H1 (cell line): ENCODE measurements around the gene ERVFRD-1. TPM values are rescaled to one million over a fixed set of nuclear protein-coding genes. Genes with fewer than 3 reads are reported as not detected.

Experiments used
- CTCF ChIA-PET: fragments of 300-600 bp; sonication (Branson Sonifier 250); formaldehyde crosslinking; loops from one replicate; lab custom pipeline; 2021; ENCODE audit not compliant: partially characterized antibody; lab: Charles Lee
- POLR2A ChIA-PET: fragments of 300-600 bp; sonication (Branson Sonifier 250); formaldehyde crosslinking; loops from one replicate; lab custom pipeline; 2021; ENCODE audit warnings: inconsistent platforms; ENCODE audit not compliant: partially characterized antibody; lab: Charles Lee
- DNase-seq, 2 experiments: peaks; one replicate each; pipeline versions ENCODE4 v3.0.0 to v3.0.0-alpha.2; 2010 to 2022; ENCODE audit warnings: low spot score in 2 of 2, low read depth in 1 of 2, mixed read lengths in 1 of 2
- FAIRE-seq: peaks from 2 replicates; lab custom pipeline; 2011; peaks lifted over from hg19 to GRCh38; lab: Jason Lieb, UNC
- H2AFZ ChIP-seq: 2 replicates; pipeline ENCODE4 v1.8.1; 2012; ENCODE audit warnings: low read length, inconsistent platforms
- H2AK5ac ChIP-seq: 2 replicates; pipeline ENCODE4 v1.6.1; 2013; ENCODE audit warnings: low read depth, low read length
- H2BK120ac ChIP-seq: replicated peaks from 2 replicates; pipeline ENCODE3; 2013; ENCODE audit warnings: low read depth, low read length, inconsistent platforms
- H2BK12ac ChIP-seq: 2 replicates; pipeline ENCODE4 v1.6.1; 2013; ENCODE audit warnings: low read depth, low read length
- H2BK15ac ChIP-seq: 2 replicates; pipeline ENCODE4 v1.6.1; 2013; ENCODE audit warnings: low read length
- H2BK20ac ChIP-seq: 2 replicates; pipeline ENCODE4 v1.6.1; 2013; ENCODE audit warnings: low read length
- H2BK5ac ChIP-seq: 2 replicates; pipeline ENCODE4 v1.6.1; 2013; ENCODE audit warnings: low read depth, low read length
- H3K14ac ChIP-seq: 2 replicates; pipeline ENCODE4 v1.6.1; 2013; ENCODE audit warnings: inconsistent platforms; ENCODE audit not compliant: insufficient read length
- H3K18ac ChIP-seq: 2 replicates; pipeline ENCODE4 v1.6.1; 2013; ENCODE audit warnings: low read length; ENCODE audit errors: extremely low read depth
- H3K23ac ChIP-seq: 2 replicates; pipeline ENCODE4 v1.6.1; 2013; ENCODE audit warnings: inconsistent platforms; ENCODE audit not compliant: insufficient read length
- H3K23me2 ChIP-seq: 2 replicates; pipeline ENCODE4 v1.6.1; 2013; ENCODE audit warnings: low read depth, low read length
- H3K27ac ChIP-seq: 2 replicates; pipeline ENCODE4 v1.6.1; 2011; ENCODE audit warnings: low read depth, low read length, inconsistent platforms
- H3K27me3 ChIP-seq, 4 experiments: replicated peaks in 1 of 4; 1 replicate in 1 of 4; 2 replicates in 3 of 4; pipeline versions ENCODE4 v1.6.1 to v1.8.1; 2011 to 2013; ENCODE audit warnings: low read length in 3 of 4, mild to moderate bottlenecking in 3 of 4, inconsistent platforms in 2 of 4, mixed read lengths in 2 of 4, moderate library complexity in 1 of 4; ENCODE audit not compliant: control insufficient read depth in 3 of 4, insufficient read depth in 3 of 4; ENCODE audit errors: extremely low read depth in 1 of 4
- H3K36me3 ChIP-seq, 4 experiments: 2 replicates each; pipeline versions ENCODE4 v1.6.1 to v1.8.1; 2011 to 2013; ENCODE audit warnings: mild to moderate bottlenecking in 4 of 4, low read length in 3 of 4, moderate library complexity in 2 of 4, control low read depth in 1 of 4, inconsistent platforms in 1 of 4; ENCODE audit not compliant: insufficient read depth in 4 of 4, control insufficient read depth in 2 of 4
- H3K4ac ChIP-seq: replicated peaks from 2 replicates; pipeline ENCODE3; 2013; ENCODE audit warnings: low read length, low read depth, mixed read lengths, inconsistent platforms; ENCODE audit not compliant: insufficient read length
- H3K4me1 ChIP-seq, 4 experiments: replicated peaks in 1 of 4; 1 replicate in 1 of 4; 2 replicates in 3 of 4; pipeline versions ENCODE4 v1.6.1 to v1.8.1; 2011 to 2013; ENCODE audit warnings: low read length in 3 of 4, inconsistent platforms in 2 of 4, mixed read lengths in 1 of 4; ENCODE audit not compliant: insufficient read depth in 4 of 4, control insufficient read depth in 3 of 4
- H3K4me2 ChIP-seq, 2 experiments: 2 replicates each; pipeline versions ENCODE4 v1.6.1 to v1.8.1; 2011 to 2013; ENCODE audit warnings: low read depth in 2 of 2, low read length in 2 of 2, control low read depth in 1 of 2, inconsistent platforms in 1 of 2, mild to moderate bottlenecking in 1 of 2; ENCODE audit not compliant: insufficient read depth in 1 of 2
- H3K4me3 ChIP-seq, 4 experiments: fragments of 200-600, 300-600 bp in 1 of 4; sonication (generic), shearing (Covaris generic), sonication (Bioruptor Twin) in 1 of 4; 2 replicates each; pipeline versions ENCODE4 v1.5.1 to v1.8.1; 2011 to 2016; ENCODE audit warnings: low read length in 4 of 4, low read depth in 3 of 4, control low read depth in 2 of 4, inconsistent platforms in 2 of 4, mild to moderate bottlenecking in 2 of 4, mixed read lengths in 1 of 4, moderate library complexity in 1 of 4; ENCODE audit not compliant: insufficient read depth in 2 of 4; ENCODE audit errors: extremely low read depth in 1 of 4
- H3K56ac ChIP-seq: replicated peaks from 2 replicates; pipeline ENCODE3; 2013; ENCODE audit warnings: low read depth, mild to moderate bottlenecking, mixed read lengths, low read length, inconsistent platforms; ENCODE audit not compliant: insufficient read length
- H3K79me1 ChIP-seq: 2 replicates; pipeline ENCODE4 v1.6.1; 2013; ENCODE audit warnings: low read depth, low read length, control low read depth
- H3K79me2 ChIP-seq, 2 experiments: 2 replicates each; pipeline versions ENCODE4 v1.6.1 to v1.8.1; 2012 to 2013; ENCODE audit warnings: low read length in 2 of 2, mild to moderate bottlenecking in 2 of 2, inconsistent platforms in 1 of 2; ENCODE audit not compliant: insufficient read depth in 2 of 2, control insufficient read depth in 1 of 2
- H3K9ac ChIP-seq, 4 experiments: replicated peaks in 1 of 4; 1 replicate in 1 of 4; 2 replicates in 3 of 4; pipeline versions ENCODE4 v1.6.1 to v1.8.1; 2011 to 2013; ENCODE audit warnings: low read depth in 3 of 4, low read length in 3 of 4, control low read depth in 2 of 4, mild to moderate bottlenecking in 2 of 4, moderate library complexity in 2 of 4, inconsistent platforms in 1 of 4; ENCODE audit errors: extremely low read depth in 1 of 4
- H3K9me3 ChIP-seq, 2 experiments: 2 replicates each; pipeline versions ENCODE4 v1.6.1 to v1.8.1; 2012 to 2013; ENCODE audit warnings: mild to moderate bottlenecking in 2 of 2, moderate library complexity in 2 of 2, control low read depth in 1 of 2, inconsistent platforms in 1 of 2, low read depth in 1 of 2, low read length in 1 of 2, mixed read lengths in 1 of 2; ENCODE audit not compliant: insufficient read depth in 2 of 2
- H4K20me1 ChIP-seq, 2 experiments: replicated peaks in 1 of 2; 2 replicates each; pipeline versions ENCODE3 to v1.8.1; 2011 to 2013; ENCODE audit warnings: inconsistent platforms in 2 of 2, low read length in 2 of 2, mild to moderate bottlenecking in 1 of 2; ENCODE audit not compliant: insufficient read depth in 2 of 2, control insufficient read depth in 1 of 2
- H4K5ac ChIP-seq: 2 replicates; pipeline ENCODE4 v1.6.1; 2013; ENCODE audit warnings: low read length, low read depth, mixed read lengths, inconsistent platforms; ENCODE audit not compliant: insufficient read length
- H4K8ac ChIP-seq: 2 replicates; pipeline ENCODE4 v1.8.0; 2013; ENCODE audit warnings: mild to moderate bottlenecking, moderate library complexity, low read length, inconsistent platforms; ENCODE audit not compliant: insufficient read depth; ENCODE audit errors: extremely low read depth
- H4K91ac ChIP-seq: replicated peaks from 2 replicates; pipeline ENCODE3; 2013; ENCODE audit warnings: low read length, mixed read lengths, inconsistent platforms; ENCODE audit not compliant: insufficient read length
- CBX8 ChIP-seq: fragments of 300-800, 300-1000 bp; sonication (generic); IDR thresholded peaks from 2 replicates; pipeline ENCODE4 v1.7.1; 2016; ENCODE audit warnings: low read depth, low read length, borderline replicate concordance
- CTBP2 ChIP-seq: IDR thresholded peaks from 2 replicates; pipeline ENCODE4 v1.7.0; 2011; ENCODE audit warnings: borderline replicate concordance, mild to moderate bottlenecking, moderate library complexity, mixed read lengths, low read length; ENCODE audit not compliant: insufficient read depth, insufficient read length
- EP300 ChIP-seq, 2 experiments: IDR thresholded peaks; 1 replicate in 1 of 2; 2 replicates in 1 of 2; pipeline ENCODE4 v1.6.1; 2011 to 2012; ENCODE audit warnings: low read depth in 2 of 2, low read length in 2 of 2, mild to moderate bottlenecking in 2 of 2, borderline replicate concordance in 1 of 2, inconsistent platforms in 1 of 2, moderate library complexity in 1 of 2
- EZH2 ChIP-seq: fragments of 200-600 bp; sonication (generic); IDR thresholded peaks from 2 replicates; pipeline ENCODE4 v1.7.1; 2012; ENCODE audit warnings: low read depth, mild to moderate bottlenecking, moderate library complexity, low read length, inconsistent platforms; ENCODE audit not compliant: severe bottlenecking
- JUND ChIP-seq: IDR thresholded peaks from 2 replicates; pipeline ENCODE4 v1.6.1; 2011; ENCODE audit warnings: mild to moderate bottlenecking, improper control_type of control experiment, low read length
- PHF8 ChIP-seq: fragments of 200-600 bp; sonication (generic); conservative IDR thresholded peaks from 2 replicates; pipeline ENCODE4 v1.7.1; 2012; ENCODE audit warnings: low read depth, mild to moderate bottlenecking, inconsistent platforms, low read length, moderate library complexity
- RAD21 ChIP-seq, 2 experiments: IDR thresholded peaks in 1 of 2; conservative IDR thresholded peaks in 1 of 2; 2 replicates each; pipeline ENCODE4 v1.6.1; 2011; ENCODE audit warnings: low read depth in 2 of 2, low read length in 2 of 2, improper control_type of control experiment in 1 of 2, inconsistent platforms in 1 of 2, mild to moderate bottlenecking in 1 of 2, moderate library complexity in 1 of 2
- SIN3A ChIP-seq, 2 experiments: IDR thresholded peaks in 1 of 2; conservative IDR thresholded peaks in 1 of 2; 2 replicates each; pipeline ENCODE4 v1.6.1; 2011 to 2012; ENCODE audit warnings: low read length in 2 of 2, improper control_type of control experiment in 1 of 2, low read depth in 1 of 2, mild to moderate bottlenecking in 1 of 2
- TBP ChIP-seq: IDR thresholded peaks from 2 replicates; pipeline ENCODE4 v1.6.1; 2011; ENCODE audit warnings: low read depth, low read length, improper control_type of control experiment
- WGBS, 2 experiments: shearing (Covaris generic) in 1 of 2; methylation state at CpG; one replicate each; pipeline versions ENCODE4 v1.1.6 to v1.1.7; 2013 to 2015; ENCODE audit warnings: low lambda C conversion rate in 2 of 2, mixed read lengths in 2 of 2, inconsistent platforms in 1 of 2, low coverage in 1 of 2, missing lambda C conversion rate in 1 of 2; ENCODE audit not compliant: insufficient replicate concordance in 2 of 2, insufficient coverage in 1 of 2, insufficient read length in 1 of 2; ENCODE audit errors: extremely low coverage in 1 of 2, missing lambda C conversion rate in 1 of 2; 5-methylcytosine and 5-hydroxymethylcytosine counted together
- polyA plus RNA-seq, 7 experiments: library from polyadenylated mRNA; depleted of rRNA in 3 of 7; stranded (reverse) in 5 of 7; unstranded in 2 of 7; fragments of >200 nt in 5 of 7; fragments of 200-250 nt in 2 of 7; gene quantifications; 1 replicate in 5 of 7; 2 replicates in 1 of 7; 4 replicates in 1 of 7; pipeline versions ENCODE4 v1.2.1 to v1.2.3, GENCODE V29; 2011 to 2013; ENCODE audit warnings: missing spikeins in 2 of 7, mixed read lengths in 2 of 7
- total RNA-seq: library from RNA; stranded (reverse); fragmentation: NEBNext Ultra II Directional; extraction: Animal tissue kit (Norgen Biotek cat#: 25700); gene quantifications from 2 replicates; pipeline ENCODE4 v1.2.1, GENCODE V29; 2021
- TF ChIP-seq, protein P1 (sequence below), 3 experiments: IDR thresholded peaks; 1 replicate in 2 of 3; 2 replicates in 1 of 3; pipeline versions ENCODE4 v1.5.1 to v1.6.1; 2011; ENCODE audit warnings: low read length in 3 of 3, mild to moderate bottlenecking in 3 of 3, inconsistent platforms in 2 of 3, low read depth in 1 of 3, moderate library complexity in 1 of 3; ENCODE audit not compliant: insufficient read depth in 1 of 3; ENCODE audit errors: control extremely low read depth in 1 of 3

The ERVFRD-1 gene
- total and polyA plus RNA-seq, 2 of the 8 experiments (the other 6 are each of a cell fraction or from before 2014, with no cell fraction given): not detected

DNA sequence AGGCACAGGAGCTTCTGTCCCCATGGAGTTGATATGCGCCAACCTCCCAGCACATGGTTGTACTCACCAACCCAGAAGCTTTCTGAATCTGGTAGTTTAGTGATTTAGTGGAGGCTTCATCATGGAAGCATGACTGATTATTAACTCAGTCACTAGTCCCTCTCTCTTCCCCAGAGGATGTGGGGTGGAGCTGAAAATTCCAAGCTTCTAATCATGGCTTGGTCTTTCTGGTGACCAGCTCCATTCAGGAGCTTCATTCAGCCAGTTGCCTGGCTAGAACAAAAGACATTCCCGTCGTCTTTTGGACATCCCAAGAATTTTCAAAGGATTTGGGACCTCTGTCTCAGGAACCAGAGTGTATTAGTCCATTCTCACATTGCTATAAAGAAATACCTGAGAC is 31.2 kb downstream of the ERVFRD-1 start:
- WGBS, 2 experiments: 87% methylated on average over 3 of the region's 3 CpGs; no CpG with 5 or more reads in 1 of the 2 experiments
- no peak overlapping the region for H3K4me3 ChIP-seq
- no peak overlapping the region for H2BK15ac ChIP-seq
- no peak overlapping the region for H3K14ac ChIP-seq
- no peak overlapping the region for H3K56ac ChIP-seq
- FAIRE-seq (no peak), DNase-seq (no peak)
- H3K36me3 ChIP-seq: no peaks in the 10 kb centered on the region
- peaks cover 0 to 9% (median 4%) of the 10 kb centered on the region in 4 experiments; a peak in 3 of 7 replicates for H3K4me1 ChIP-seq
- H3K79me2 ChIP-seq: no peaks in the 10 kb centered on the region
- H3K9me3 ChIP-seq: no peaks in the 10 kb centered on the region
- H3K23ac ChIP-seq: no peak overlapping the region
- H3K4me2 ChIP-seq: no peak overlapping the region
- H2AK5ac ChIP-seq: no peak overlapping the region
- no peak overlapping the region for H3K18ac ChIP-seq
- no peaks in the 10 kb centered on the region for H4K20me1 ChIP-seq
- no peaks in the 10 kb centered on the region for H3K27me3 ChIP-seq
- CTCF ChIA-PET: interaction anchor here (0.8 to 1.8 kb wide), 11 partner anchors 9 to 416 kb away, joined by 3 to 6 read pairs (median 3); no protein-coding TSS in a partner anchor
- no peak overlapping the region for H2AFZ ChIP-seq
- no peaks in the 10 kb centered on the region; the same call in 1 of the 2 replicates for H3K23me2 ChIP-seq
- H4K91ac ChIP-seq: no peak overlapping the region
- H4K5ac ChIP-seq: no peak overlapping the region
- no peaks in the 10 kb centered on the region for H3K79me1 ChIP-seq
- H2BK20ac ChIP-seq: no peak overlapping the region
- H3K27ac ChIP-seq: no peak overlapping the region
- no peak overlapping the region for H3K9ac ChIP-seq
- no peak overlapping the region for H2BK5ac ChIP-seq
- H2BK120ac ChIP-seq: no peak overlapping the region
- H3K4ac ChIP-seq: no peak overlapping the region
- no peak overlapping the region for H4K8ac ChIP-seq
- POLR2A ChIA-PET: no interaction called here
- H2BK12ac ChIP-seq: no peak overlapping the region
- TF ChIP-seq PHF8 (no peak), CTBP2 (no peak), RAD21 (IDR thresholded peaks at IDR 0.05 in 1 of 2, conservative IDR thresholded peaks at IDR 0.05 in 1 of 2; ENCODE audit: low read depth in 2 of 2, low read length in 2 of 2) (no peak), JUND (no peak), EZH2 (no peak), SIN3A (conservative IDR thresholded peaks at IDR 0.05 in 1 of 2, IDR thresholded peaks at IDR 0.05 in 1 of 2; ENCODE audit: low read depth in 1 of 2, low read length in 2 of 2) (no peak), CBX8 (no peak), EP300 (IDR thresholded peaks at IDR 0.05; ENCODE audit: borderline replicate concordance in 1 of 2, low read depth in 2 of 2, low read length in 2 of 2) (no peak), TBP (no peak)
- TF ChIP-seq, protein P1, sequence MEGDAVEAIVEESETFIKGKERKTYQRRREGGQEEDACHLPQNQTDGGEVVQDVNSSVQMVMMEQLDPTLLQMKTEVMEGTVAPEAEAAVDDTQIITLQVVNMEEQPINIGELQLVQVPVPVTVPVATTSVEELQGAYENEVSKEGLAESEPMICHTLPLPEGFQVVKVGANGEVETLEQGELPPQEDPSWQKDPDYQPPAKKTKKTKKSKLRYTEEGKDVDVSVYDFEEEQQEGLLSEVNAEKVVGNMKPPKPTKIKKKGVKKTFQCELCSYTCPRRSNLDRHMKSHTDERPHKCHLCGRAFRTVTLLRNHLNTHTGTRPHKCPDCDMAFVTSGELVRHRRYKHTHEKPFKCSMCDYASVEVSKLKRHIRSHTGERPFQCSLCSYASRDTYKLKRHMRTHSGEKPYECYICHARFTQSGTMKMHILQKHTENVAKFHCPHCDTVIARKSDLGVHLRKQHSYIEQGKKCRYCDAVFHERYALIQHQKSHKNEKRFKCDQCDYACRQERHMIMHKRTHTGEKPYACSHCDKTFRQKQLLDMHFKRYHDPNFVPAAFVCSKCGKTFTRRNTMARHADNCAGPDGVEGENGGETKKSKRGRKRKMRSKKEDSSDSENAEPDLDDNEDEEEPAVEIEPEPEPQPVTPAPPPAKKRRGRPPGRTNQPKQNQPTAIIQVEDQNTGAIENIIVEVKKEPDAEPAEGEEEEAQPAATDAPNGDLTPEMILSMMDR (IDR thresholded peaks at IDR 0.05; ENCODE audit: control extremely low read depth in 1 of 3, insufficient read depth in 1 of 3, low read depth in 1 of 3, low read length in 3 of 3): no peak
